ENCODE results near the gene YAE1. TPM values are rescaled to one million over a fixed set of nuclear protein-coding genes. Genes with fewer than 3 reads are reported as not detected.
A peak's percentile ranks its signal among the peaks of the same experiment; 100 is the strongest.

The YAE1 gene, protein sequence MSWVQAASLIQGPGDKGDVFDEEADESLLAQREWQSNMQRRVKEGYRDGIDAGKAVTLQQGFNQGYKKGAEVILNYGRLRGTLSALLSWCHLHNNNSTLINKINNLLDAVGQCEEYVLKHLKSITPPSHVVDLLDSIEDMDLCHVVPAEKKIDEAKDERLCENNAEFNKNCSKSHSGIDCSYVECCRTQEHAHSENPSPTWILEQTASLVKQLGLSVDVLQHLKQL
- total RNA-seq (2021) (22.3 and 23.1 TPM in 2 replicates), Bru-seq, nascent RNA (percentile 56 among the genes with signal in this experiment), BruChase-seq, experiment 1, labeled RNA remaining after a 2-hour chase (percentile 54 among the genes with signal in this experiment), BruChase-seq, experiment 2, labeled RNA remaining after a 6-hour chase (percentile 47 among the genes with signal in this experiment)
- long read RNA-seq, transcript YAE1-201 (3 exons, 899 nt): major isoform, 29 of 38 reads
- long read RNA-seq, partial matches to known transcripts: 2 of 38 reads
- long read RNA-seq, other reads (novel, unspliced or antisense): 1 of 38 reads

- no peak for TF ChIP-seq CTCF (conservative IDR thresholded peaks at IDR 0.05)
- no peak for TF ChIP-seq EZH2 (IDR thresholded peaks at IDR 0.05; ENCODE audit: low read depth)
- no peaks in the 10 kb centered on the region for H3K27me3 ChIP-seq (ENCODE audit: insufficient read depth, low read depth)
Measured at GRCh38 chr7:39566023-39566921, at the start of gene YAE1. Gene YAE1, plus strand, starts transcription at chr7:39566404. Its CDS starts 15 bp downstream, at chr7:39566419.

GRCh38 chr7:39516498-39516897, 49.7 kb upstream of the YAE1 start:
- DNase-seq: no peak
- no peaks in the 10 kb centered on the region for H3K9me3 ChIP-seq (ENCODE audit: insufficient read depth, low read depth)
- H3K4me2 ChIP-seq: no peak overlapping the region
- no peaks in the 10 kb centered on the region for H3F3A ChIP-seq (ENCODE audit: insufficient read depth, low read depth)
- no peaks in the 10 kb centered on the region for H3K79me2 ChIP-seq (ENCODE audit: low read depth)
- no TSS peak for BruUV-seq (replicated peaks)
- no peaks in the 10 kb centered on the region for H3K36me3 ChIP-seq (ENCODE audit: low read depth)
- ChIA-PET POLR2A (ENCODE audit: unreplicated experiment) (no interaction called here), CTCF (interaction anchor here (0.6 kb wide), 1 partner anchor 699 kb away, joined by 3 read pairs; no protein-coding TSS in a partner anchor)
- H3K27me3 ChIP-seq (ENCODE audit: insufficient read depth, low read depth): no peaks in the 10 kb centered on the region
- TF ChIP-seq CTCF (conservative IDR thresholded peaks at IDR 0.05): no peak
- TF ChIP-seq EZH2 (IDR thresholded peaks at IDR 0.05; ENCODE audit: low read depth): no peak
- no peaks in the 10 kb centered on the region for H4K20me1 ChIP-seq (ENCODE audit: insufficient read depth)
- no peaks in the 10 kb centered on the region for H3K9me2 ChIP-seq (ENCODE audit: insufficient read depth)
- H3K27ac ChIP-seq: no peak overlapping the region
- no peak overlapping the region for H3K4me3 ChIP-seq
- H3K4me1 ChIP-seq (replicated peaks; ENCODE audit: insufficient read depth): no peaks in the 10 kb centered on the region
- intact Hi-C loops (cut with micrococcal nuclease; ENCODE audit: unreplicated experiment): no loop called here
- no peak overlapping the region for H2AFZ ChIP-seq

More at GRCh38 chr7:39566023-39566921, at the start of gene YAE1:
- Histone ChIP-seq H3K36me3 (ENCODE audit: low read depth) (0 out of 2 replicates have a peak, but pooled peaks cover 4% of the 10 kb centered on the region), H3K9me2 (ENCODE audit: insufficient read depth) (no peaks in the 10 kb centered on the region), H4K20me1 (ENCODE audit: insufficient read depth) (no peaks in the 10 kb centered on the region), H3K4me2 (peak within 1 kb of the TSS; percentile 74), H3K79me2 (ENCODE audit: low read depth) (peaks cover 26% of the 10 kb centered on the region), H3F3A (ENCODE audit: insufficient read depth, low read depth) (peaks cover 6% of the 10 kb centered on the region; the same call in 1 of the 2 replicates), H2AFZ (peak within 1 kb of the TSS; percentile 96), H3K27ac (peak within 1 kb of the TSS; percentile 20), H3K9me3 (ENCODE audit: insufficient read depth, low read depth) (no peaks in the 10 kb centered on the region), H3K4me3 (peak within 1 kb of the TSS; percentile 90), H3K4me1 (replicated peaks; ENCODE audit: insufficient read depth) (peaks cover 18% of the 10 kb centered on the region)
- ChIA-PET CTCF (interaction anchor here (0.6 to 1.2 kb wide), 3 partner anchors 14 to 810 kb away, joined by 4 to 5 read pairs (median 5); no protein-coding TSS in a partner anchor), POLR2A (ENCODE audit: unreplicated experiment) (interaction anchor here (0.6 to 0.7 kb wide), 4 partner anchors 77 to 1438 kb away, joined by 3 to 9 read pairs (median 4); no protein-coding TSS in a partner anchor)
- intact Hi-C loops (cut with micrococcal nuclease; ENCODE audit: unreplicated experiment): no loop called here
- peak; percentile 55 to 78 for DNase-seq
- BruUV-seq (replicated peaks): TSS peak; percentile 51

GRCh38 chr7:39517240-39517639, 49.0 kb upstream of the YAE1 start:
- TF ChIP-seq CTCF (conservative IDR thresholded peaks at IDR 0.05): no peak
- no peaks in the 10 kb centered on the region for H3K79me2 ChIP-seq (ENCODE audit: low read depth)
- ChIA-PET CTCF (no interaction called here), POLR2A (ENCODE audit: unreplicated experiment) (no interaction called here)
- H3K27me3 ChIP-seq (ENCODE audit: insufficient read depth, low read depth): no peaks in the 10 kb centered on the region
- no peak overlapping the region for H3K4me3 ChIP-seq
- no peak overlapping the region for H3K4me2 ChIP-seq
- H4K20me1 ChIP-seq (ENCODE audit: insufficient read depth): no peaks in the 10 kb centered on the region
- no peaks in the 10 kb centered on the region for H3K4me1 ChIP-seq (replicated peaks; ENCODE audit: insufficient read depth)
- H3K36me3 ChIP-seq (ENCODE audit: low read depth): no peaks in the 10 kb centered on the region
- H3K9me2 ChIP-seq (ENCODE audit: insufficient read depth): no peaks in the 10 kb centered on the region
- H2AFZ ChIP-seq: no peak overlapping the region
- no peaks in the 10 kb centered on the region for H3K9me3 ChIP-seq (ENCODE audit: insufficient read depth, low read depth)
- no peaks in the 10 kb centered on the region for H3F3A ChIP-seq (ENCODE audit: insufficient read depth, low read depth)
- DNase-seq: no peak
- H3K27ac ChIP-seq: no peak overlapping the region
- intact Hi-C loops (cut with micrococcal nuclease; ENCODE audit: unreplicated experiment): no loop called here
- BruUV-seq (replicated peaks): no TSS peak

Data from PC-9 (cell line).